Fibroblast of skin of left quadriceps (primary cell): ENCODE measurements around the gene MSMO1.
A peak's percentile ranks its signal among the peaks of the same experiment; 100 is the strongest.

Source experiments
- DNase-seq, 2 experiments: peaks; one replicate each; pipeline ENCODE4 v3.0.0-alpha.2; 2013; ENCODE audit warnings: low read depth in 2 of 2

Gene MSMO1

DNA sequence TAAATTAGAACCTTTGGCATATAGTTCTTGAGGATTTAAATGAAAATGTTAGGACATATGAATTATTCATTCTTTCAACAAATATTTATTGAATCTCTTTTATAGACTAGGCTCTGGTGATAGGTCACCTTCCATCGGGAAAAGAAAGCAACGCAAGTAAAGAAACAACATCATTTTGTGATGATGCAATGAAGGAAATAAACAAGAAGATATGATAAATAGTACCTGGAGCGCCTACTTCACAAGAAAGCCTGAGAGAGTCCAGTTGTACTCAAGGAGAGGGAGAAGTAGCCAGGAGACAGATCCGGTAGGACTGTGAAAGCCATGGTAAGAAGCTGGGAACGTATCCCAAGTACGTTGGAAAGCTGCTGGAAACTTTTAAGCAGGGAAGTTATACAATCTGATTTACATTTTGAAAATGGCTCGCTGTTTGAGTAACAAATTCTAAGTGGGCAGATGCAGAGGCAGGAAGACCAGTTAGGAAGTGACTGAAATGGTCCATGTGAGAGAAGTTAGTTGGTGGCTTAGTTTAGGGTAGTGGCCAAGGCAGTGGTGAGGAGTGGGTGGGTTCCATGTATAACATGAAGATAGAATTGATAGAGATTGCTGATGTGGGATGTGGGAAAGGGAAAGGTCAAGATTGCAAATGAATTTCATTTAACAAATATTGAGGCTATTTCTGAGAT lies 33.7 kb downstream of the MSMO1 start:
- DNase-seq, result no peak

DNA sequence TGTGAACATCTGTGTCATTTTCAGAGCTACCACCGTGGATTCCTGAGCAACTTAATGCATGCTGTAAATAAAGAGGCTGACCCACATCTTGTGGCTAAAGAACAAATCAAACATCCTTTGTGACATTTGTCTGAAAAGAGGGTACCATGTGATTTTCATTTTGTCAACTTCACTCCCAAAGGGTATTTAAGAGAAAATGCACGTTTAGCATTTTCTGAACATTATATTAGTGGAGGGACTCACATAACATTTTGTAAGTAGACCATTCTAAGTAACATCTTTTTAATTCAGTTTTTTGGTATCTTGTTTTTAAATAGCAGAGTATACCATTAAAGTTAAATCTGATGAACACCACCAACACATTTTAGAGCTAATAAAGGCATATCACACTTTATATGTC lies 34.3 kb downstream of the MSMO1 start:
- DNase-seq, result no peak

DNA sequence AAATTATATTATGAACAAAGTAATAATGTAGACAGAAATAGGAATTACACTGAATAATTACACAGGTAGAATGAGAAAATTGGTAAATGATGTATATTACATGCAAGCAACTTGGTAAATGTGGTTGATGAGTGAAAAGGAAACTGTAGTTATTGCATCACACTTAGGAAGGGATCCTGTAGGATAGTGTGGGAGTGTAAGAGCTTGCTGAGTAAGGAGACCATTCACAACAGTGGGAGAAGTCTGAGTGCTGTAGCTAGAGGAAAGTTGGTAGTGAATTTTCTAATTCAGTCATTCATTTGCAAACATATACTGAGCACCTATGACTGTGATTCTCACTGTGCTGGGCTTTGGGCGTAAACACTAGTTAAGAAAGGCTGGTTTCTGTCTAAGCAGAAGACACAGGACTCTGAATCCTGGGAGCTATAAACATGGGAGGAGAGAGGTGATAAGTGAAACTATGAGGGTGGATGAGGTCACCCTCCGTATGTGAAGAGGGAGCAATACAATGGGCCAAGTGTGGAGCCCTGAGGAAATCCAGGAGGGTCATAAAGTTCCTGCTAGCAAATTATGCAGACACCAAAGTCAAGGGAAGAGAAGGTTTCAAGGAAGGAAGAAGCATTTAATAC lies 37.1 kb downstream of the MSMO1 start:
- DNase-seq, result no peak

DNA sequence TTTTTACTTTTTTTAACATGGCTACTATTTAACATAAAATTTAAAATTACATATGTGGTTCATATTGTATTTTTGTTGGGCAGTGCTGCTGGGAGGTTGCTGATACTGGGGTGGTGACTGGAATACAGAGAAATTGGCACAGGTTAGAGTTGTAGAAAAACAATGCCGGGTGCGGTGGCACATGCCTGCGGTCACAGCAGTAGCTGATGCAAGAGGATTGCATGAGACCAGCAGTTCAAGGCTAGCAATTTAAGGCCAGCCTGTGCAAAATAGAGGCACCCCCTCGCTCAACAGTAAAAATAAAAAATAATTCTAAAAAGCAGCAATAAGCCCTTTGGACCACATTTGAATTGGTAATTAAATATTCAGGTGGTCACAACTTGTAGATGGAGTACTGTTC lies 39.6 kb downstream of the MSMO1 start:
- DNase-seq, result no peak

DNA sequence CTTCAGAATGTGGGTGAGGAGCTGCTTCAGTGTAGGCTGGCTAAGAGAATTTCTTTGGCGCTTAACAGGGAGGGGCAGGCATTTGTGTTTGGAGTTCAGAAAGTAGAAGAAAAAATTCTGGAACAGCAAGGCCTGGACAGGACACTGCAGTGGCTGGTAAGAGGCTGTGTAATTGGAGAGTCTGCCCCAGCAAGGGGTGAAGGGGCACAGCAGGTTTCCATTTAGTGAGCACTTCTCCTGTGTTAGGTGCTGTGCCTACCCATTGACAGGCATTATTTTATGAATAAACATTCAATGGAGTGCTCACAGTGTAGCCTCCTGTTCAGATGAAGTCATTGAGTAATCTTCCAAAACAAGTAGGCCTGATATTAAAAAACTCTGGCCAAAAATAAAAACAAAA lies 40.6 kb downstream of the MSMO1 start:
- DNase-seq, result no peak

GRCh38 chr4:165368567-165368966 lies 41.1 kb downstream of the MSMO1 start:
- no peak for DNase-seq

GRCh38 chr4:165369522-165369921 lies 42.1 kb downstream of the MSMO1 start:
- DNase-seq, result no peak

DNA sequence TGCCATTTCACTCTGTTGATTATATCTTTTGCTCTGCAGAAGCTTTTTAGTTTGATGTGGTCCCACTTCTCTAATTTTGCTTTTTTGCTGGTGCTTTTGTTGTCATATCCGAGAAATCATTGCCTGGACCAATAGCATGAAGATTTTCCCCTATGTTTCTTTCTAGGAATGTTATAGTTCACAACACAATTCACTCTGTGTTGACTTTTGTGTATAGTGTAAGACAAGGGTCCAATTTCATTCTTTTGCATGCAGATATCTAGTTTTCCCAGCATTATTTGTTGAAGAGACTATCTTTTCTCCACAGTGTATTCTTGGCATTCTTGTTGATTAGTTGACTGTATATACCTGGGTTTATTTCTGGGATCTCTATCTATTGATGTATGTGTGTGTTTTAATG lies 43.1 kb downstream of the MSMO1 start:
- no peak for DNase-seq

DNA sequence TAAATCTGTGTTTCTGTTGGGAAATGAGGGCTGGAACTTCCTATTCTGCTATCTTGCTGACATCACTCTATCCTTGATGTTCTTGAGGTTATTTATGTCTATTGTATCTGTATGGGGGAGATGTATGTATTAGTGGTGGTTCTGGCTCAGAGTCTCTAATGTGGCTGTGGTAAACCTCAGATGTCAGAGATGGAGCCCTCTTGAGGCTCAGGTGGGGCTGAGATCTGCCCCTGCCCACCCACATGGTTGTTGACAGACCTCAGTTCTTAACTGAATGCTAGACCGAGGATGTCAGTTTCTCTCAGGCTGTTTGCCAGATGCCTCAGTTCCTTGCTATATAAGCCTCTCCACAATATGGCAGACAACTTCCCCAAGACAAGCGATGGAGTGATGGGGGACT lies 48.0 kb downstream of the MSMO1 start:
- no peak for DNase-seq

DNA sequence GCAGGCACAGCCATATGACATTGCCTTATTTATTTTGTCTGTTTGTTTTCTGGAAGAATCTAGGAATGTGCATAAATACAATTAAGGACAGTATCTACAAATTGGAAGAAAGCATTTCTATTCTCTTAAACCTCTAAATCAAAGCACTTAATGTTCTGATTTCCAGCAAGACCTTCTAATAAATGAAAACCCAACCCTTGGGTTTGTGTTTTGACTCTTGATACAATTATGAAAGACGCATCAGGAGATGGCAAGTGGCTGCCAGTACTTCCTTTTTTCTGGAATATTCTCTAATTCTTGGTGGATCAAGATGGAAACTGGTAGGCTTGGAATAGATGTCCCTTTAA lies 50.9 kb downstream of the MSMO1 start:
- no peak for DNase-seq

GRCh38 chr4:165378745-165379677 lies 51.5 kb downstream of the MSMO1 start, which contains the start of gene CPE:
Gene CPE, plus strand, starts transcription at chr4:165379008. Its CDS starts 214 bp downstream, at chr4:165379222.
- peak; percentile 36 to 43 for DNase-seq

DNA sequence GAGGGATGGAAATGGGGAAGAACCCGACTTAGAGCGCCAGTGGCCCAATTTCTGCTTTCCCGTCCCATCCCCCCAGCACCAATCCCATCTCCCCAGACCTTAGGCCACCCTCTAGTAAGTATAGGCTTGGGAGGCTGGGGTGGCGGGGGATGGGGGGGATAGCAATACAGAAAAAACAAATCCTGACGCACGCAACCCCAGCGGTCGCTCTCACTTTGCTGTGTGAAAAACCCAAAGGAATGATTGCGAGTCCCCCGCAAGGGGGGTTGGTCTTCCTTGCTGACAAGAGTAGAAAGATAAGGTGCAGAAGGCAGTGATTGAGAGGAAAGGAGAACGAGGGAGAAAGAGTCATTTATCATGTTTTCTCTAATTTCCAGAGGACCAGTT lies 52.2 kb downstream of the MSMO1 start:
- DNase-seq, result no peak

DNA sequence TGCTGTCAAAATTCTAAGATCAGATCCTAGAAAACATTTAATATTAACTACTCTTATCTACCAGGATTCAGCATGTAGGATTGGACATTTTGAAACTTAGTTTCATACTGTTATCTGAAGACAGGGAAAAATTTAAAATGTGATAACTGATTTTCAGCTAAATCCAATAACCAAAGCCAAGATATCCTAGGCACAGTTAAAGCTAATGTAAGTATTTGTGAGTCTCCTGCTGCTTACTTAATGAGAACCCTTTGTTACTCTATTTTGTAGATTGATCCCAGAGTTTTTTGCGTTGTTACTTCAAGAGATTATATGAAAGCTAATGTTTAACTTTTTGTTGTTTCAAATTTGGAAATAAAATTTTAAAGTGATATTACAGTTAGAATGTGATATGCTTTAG lies 53.3 kb downstream of the MSMO1 start:
- DNase-seq, result no peak

DNA sequence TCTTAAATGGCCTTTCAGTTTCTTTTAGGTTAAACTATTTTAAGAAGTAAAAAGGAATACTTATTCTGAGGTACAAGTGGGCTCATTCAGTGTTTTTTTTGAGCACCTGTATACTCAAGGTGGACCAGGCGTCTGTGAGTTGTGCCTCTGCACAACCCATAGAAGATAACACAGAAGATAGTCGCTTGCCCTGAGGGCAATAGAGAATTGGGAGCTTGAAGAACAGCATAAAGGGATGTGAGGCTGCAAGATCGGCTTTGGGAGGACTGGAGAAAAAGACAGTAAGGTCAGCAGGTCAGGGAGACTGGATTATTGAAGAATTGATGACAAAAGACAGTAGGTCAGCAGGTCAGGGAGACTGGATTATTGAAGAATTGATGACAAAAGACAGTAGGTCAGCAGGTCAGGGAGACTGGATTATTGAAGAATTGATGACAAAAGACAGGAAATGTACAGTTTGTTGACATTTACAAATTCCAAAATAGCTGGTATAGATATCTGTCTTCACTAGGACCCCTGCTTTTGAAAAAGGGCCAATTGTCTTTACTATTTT lies 54.4 kb downstream of the MSMO1 start:
- no peak for DNase-seq

DNA sequence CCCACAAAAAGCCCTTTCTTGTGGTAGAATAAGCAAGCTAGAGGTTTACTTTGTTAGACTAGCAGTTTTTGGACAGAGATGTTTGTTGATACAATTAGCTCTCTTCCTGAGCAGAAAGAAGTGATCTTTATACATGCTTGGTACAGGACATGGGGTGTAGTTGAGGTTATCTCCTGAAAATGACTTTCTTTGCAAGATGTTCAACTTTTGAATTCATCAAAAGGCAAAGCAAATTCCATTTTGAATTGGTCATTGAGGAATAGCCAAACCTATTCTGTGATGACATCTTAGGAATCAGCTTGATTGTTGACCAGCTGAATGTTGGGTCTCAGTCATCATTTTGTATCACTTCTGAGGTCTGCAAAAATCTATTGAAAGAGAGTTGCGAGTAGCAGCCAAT lies 55.2 kb downstream of the MSMO1 start:
- DNase-seq, result no peak

- DNase-seq, result no peak
Observed at GRCh38 chr4:165383591-165384073, 56.2 kb downstream of the MSMO1 start.

GRCh38 chr4:165384186-165384585 lies 56.7 kb downstream of the MSMO1 start:
- no peak for DNase-seq

- peak; percentile 73 to 78 for DNase-seq
Observed at GRCh38 chr4:165384598-165384997, 57.1 kb downstream of the MSMO1 start.

- DNase-seq, result no peak
Observed at GRCh38 chr4:165385126-165385525, 57.7 kb downstream of the MSMO1 start.

DNA sequence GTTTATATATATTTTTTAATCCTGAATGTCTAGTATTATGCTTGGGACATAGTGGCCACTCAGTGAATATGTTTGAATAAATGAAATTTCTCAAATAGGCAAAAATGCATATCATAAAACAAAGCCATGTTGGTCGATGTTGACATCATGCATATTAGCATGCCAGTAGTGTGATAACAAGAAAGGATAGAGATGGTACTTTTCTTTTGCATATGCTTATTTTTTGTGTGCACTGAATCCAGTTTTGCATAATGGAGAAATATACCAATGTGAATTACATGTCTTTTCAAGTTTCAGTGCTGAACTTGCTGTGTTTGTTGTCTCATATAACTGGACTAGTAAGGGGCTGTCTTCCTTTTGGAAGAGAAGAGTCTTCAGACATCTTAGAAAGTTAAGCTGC lies 58.9 kb downstream of the MSMO1 start:
- DNase-seq, result no peak

DNA sequence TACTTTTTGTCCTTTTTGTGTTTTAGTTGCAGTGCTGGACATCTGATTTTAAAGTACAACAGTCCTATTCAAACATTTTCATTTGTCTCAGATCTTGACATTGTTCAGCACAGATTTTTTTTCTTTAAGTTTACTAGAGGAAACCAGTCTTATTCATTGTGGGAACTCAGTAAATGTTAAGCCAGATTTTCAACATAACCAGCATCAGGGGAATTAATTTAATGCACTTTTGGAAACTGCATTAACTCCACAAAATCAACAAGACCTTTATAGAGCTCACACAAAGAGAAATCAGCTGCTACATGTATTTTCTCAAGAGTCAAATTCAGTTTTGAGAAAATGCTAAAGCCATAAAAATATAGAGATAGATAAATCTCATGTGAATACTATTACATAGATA lies 61.3 kb downstream of the MSMO1 start:
- DNase-seq, result no peak
